ENCODE measurements around the gene CAPN10. TPM values are rescaled to one million over a fixed set of nuclear protein-coding genes. Genes with fewer than 3 reads are reported as not detected.
A peak's percentile ranks its signal among the peaks of the same experiment; 100 is the strongest.

CAPN10 gene
- total RNA-seq, 1 experiment from 2014 or later: 27.8 TPM

DNA sequence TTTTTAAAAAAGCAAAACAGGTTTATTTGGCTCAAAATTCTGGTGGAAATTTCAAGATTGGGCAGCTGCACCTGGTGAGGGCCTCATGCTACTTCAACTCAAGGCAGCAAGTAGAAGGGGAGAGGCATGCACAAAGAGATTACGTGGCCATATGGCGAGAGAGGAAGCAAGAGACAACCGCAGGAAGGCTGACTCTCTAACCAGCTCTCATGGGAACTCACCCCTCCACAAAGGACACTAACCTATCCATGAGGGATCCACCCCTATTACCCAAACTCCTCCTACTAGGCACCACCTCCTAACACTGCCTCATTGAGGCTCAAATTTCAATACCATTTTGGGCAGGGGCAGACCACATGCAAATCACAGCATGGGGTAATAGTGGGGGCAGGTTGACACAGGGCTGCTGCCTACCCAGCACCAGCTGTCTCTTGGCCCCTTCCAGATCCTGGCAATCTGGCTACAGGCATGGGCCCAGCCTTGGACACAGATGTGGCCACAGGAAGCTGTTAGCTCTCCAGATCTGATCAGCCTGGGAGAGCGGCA lies 2.0 kb upstream of the CAPN10 start:
- Histone ChIP-seq H3K9me3 (no peaks in the 10 kb centered on the region), H3K4me3 (ENCODE audit: low read depth, low read length) (no peak overlapping the region), H3K36me3 (ENCODE audit: control insufficient read depth, insufficient read depth, low read length) (peaks cover 1% of the 10 kb centered on the region; the same call in 1 of the 2 replicates), H3K27me3 (replicated peaks; ENCODE audit: control insufficient read depth, insufficient read depth, low read length) (no peaks in the 10 kb centered on the region), H3K4me1 (no peaks in the 10 kb centered on the region)
- no peaks in the 10 kb centered on the region for H3K27me3 Mint-ChIP-seq (ENCODE audit: insufficient read depth, unreplicated experiment)
- no peak for DNase-seq
- intact Hi-C loops (cut with micrococcal nuclease; ENCODE audit: unreplicated experiment): no loop called here
- CTCF ChIA-PET: no interaction called here
- H3K27ac Mint-ChIP-seq (ENCODE audit: unreplicated experiment): no peak overlapping the region
- POLR2A ChIA-PET: no interaction called here
- peaks cover 29% of the 10 kb centered on the region for H3K4me1 Mint-ChIP-seq (ENCODE audit: low read depth, unreplicated experiment)
- H3K36me3 Mint-ChIP-seq (ENCODE audit: insufficient read depth, unreplicated experiment): peaks cover 11% of the 10 kb centered on the region
- TF ChIP-seq, protein P1, sequence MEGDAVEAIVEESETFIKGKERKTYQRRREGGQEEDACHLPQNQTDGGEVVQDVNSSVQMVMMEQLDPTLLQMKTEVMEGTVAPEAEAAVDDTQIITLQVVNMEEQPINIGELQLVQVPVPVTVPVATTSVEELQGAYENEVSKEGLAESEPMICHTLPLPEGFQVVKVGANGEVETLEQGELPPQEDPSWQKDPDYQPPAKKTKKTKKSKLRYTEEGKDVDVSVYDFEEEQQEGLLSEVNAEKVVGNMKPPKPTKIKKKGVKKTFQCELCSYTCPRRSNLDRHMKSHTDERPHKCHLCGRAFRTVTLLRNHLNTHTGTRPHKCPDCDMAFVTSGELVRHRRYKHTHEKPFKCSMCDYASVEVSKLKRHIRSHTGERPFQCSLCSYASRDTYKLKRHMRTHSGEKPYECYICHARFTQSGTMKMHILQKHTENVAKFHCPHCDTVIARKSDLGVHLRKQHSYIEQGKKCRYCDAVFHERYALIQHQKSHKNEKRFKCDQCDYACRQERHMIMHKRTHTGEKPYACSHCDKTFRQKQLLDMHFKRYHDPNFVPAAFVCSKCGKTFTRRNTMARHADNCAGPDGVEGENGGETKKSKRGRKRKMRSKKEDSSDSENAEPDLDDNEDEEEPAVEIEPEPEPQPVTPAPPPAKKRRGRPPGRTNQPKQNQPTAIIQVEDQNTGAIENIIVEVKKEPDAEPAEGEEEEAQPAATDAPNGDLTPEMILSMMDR (IDR thresholded peaks at IDR 0.05; ENCODE audit: insufficient read depth in 1 of 2, low read depth in 1 of 2, low read length in 1 of 2, severe bottlenecking in 1 of 2, unreplicated experiment in 1 of 2): no peak
- no peaks in the 10 kb centered on the region for H3K9me3 Mint-ChIP-seq (ENCODE audit: unreplicated experiment)
- peak overlapping the region; percentile 51 for H3K4me3 Mint-ChIP-seq (ENCODE audit: unreplicated experiment)
- BruUV-seq (replicated peaks): no TSS peak

DNA sequence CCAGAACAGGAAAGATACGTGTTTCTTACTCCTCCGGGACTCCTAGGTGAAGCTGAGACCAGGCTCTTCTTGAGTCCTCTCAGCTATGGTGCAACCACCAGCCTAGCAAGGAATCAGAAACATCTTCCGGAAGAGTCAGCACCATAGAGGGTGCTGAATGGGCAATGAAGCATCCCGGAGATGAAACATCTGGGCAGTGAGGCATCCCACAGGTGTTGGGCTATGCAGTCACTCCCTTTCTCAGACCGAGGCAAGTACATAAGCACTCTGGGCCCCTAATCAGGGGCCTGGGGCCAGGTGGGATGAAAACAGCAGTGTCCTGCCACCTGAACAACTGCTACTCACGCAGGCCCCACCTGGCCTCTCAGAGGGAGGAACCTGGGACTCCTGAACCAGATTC lies 1.4 kb upstream of the CAPN10 start:
- DNase-seq: no peak
- peaks cover 25% of the 10 kb centered on the region for H3K4me1 Mint-ChIP-seq (ENCODE audit: low read depth, unreplicated experiment)
- CTCF ChIA-PET: no interaction called here
- H3K9me3 Mint-ChIP-seq (ENCODE audit: unreplicated experiment): no peaks in the 10 kb centered on the region
- intact Hi-C loops (cut with micrococcal nuclease; ENCODE audit: unreplicated experiment): no loop called here
- no TSS peak for BruUV-seq (replicated peaks)
- H3K4me1 ChIP-seq: no peaks in the 10 kb centered on the region
- no peaks in the 10 kb centered on the region for H3K36me3 ChIP-seq (ENCODE audit: control insufficient read depth, insufficient read depth, low read length)
- H3K4me3 Mint-ChIP-seq (ENCODE audit: unreplicated experiment): peak overlapping the region; percentile 89
- no peak overlapping the region for H3K27ac Mint-ChIP-seq (ENCODE audit: unreplicated experiment)
- no peaks in the 10 kb centered on the region for H3K27me3 ChIP-seq (replicated peaks; ENCODE audit: control insufficient read depth, insufficient read depth, low read length)
- POLR2A ChIA-PET: interaction anchor here (1.8 kb wide), 1 partner anchor 19 kb away, joined by 14 read pairs; no protein-coding TSS in a partner anchor
- TF ChIP-seq, protein P1 (IDR thresholded peaks at IDR 0.05; ENCODE audit: insufficient read depth in 1 of 2, low read depth in 1 of 2, low read length in 1 of 2, severe bottlenecking in 1 of 2, unreplicated experiment in 1 of 2): no peak
- peak overlapping the region; percentile 71 for H3K4me3 ChIP-seq (ENCODE audit: low read depth, low read length)
- H3K36me3 Mint-ChIP-seq (ENCODE audit: insufficient read depth, unreplicated experiment): peaks cover 10% of the 10 kb centered on the region
- no peaks in the 10 kb centered on the region for H3K9me3 ChIP-seq
- H3K27me3 Mint-ChIP-seq (ENCODE audit: insufficient read depth, unreplicated experiment): no peaks in the 10 kb centered on the region

DNA sequence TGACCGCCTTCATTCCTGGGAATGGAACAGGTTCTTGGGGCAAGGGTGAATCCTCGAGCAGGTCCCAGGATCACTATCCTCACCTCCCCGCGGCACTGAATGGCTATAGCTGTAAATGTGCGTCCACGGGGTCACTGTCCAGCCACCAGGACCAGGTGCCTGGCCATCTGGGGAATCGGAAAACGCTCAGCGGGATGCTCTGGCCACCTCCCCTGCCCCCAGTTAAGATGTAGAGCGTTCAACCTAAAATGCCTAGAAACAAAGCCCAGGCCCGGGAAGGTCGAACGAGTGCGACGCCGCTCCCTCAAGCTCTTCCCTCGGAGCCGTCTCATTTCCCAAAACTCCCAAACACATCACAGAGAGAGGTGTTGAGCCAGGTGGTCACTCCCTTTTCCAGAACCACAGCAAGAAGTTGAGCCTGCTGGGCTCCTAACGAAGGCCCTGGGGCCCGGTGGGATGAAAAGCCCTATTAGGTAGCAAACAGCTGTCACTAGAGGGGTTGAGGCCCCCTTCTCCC lies 795 bp upstream of the CAPN10 start:
- TF ChIP-seq, protein P1 (IDR thresholded peaks at IDR 0.05; ENCODE audit: insufficient read depth in 1 of 2, low read depth in 1 of 2, low read length in 1 of 2, severe bottlenecking in 1 of 2, unreplicated experiment in 1 of 2): no peak
- ChIA-PET CTCF (interaction anchor here (0.7 to 1.9 kb wide), 4 partner anchors 19 to 43 kb away, joined by 3 to 25 read pairs (median 6); no protein-coding TSS in a partner anchor), POLR2A (interaction anchor here (1.0 to 3.6 kb wide), 4 partner anchors 17 to 25 kb away, joined by 5 to 31 read pairs (median 10); partner anchors contain the start of gene DUSP28)
- H3K4me3 Mint-ChIP-seq (ENCODE audit: unreplicated experiment): peak overlapping the region; percentile 89
- TSS peak; percentile 57 for BruUV-seq (replicated peaks)
- H3K4me3 ChIP-seq (ENCODE audit: low read depth, low read length): peak overlapping the region; percentile 71
- H3K27me3 Mint-ChIP-seq (ENCODE audit: insufficient read depth, unreplicated experiment): no peaks in the 10 kb centered on the region
- DNase-seq: no peak
- peak overlapping the region; percentile 71 for H3K27ac Mint-ChIP-seq (ENCODE audit: unreplicated experiment)
- no peaks in the 10 kb centered on the region for H3K9me3 ChIP-seq
- H3K27me3 ChIP-seq (replicated peaks; ENCODE audit: control insufficient read depth, insufficient read depth, low read length): no peaks in the 10 kb centered on the region
- no peaks in the 10 kb centered on the region for H3K36me3 ChIP-seq (ENCODE audit: control insufficient read depth, insufficient read depth, low read length)
- peaks cover 18% of the 10 kb centered on the region for H3K4me1 Mint-ChIP-seq (ENCODE audit: low read depth, unreplicated experiment)
- no peaks in the 10 kb centered on the region for H3K4me1 ChIP-seq
- H3K9me3 Mint-ChIP-seq (ENCODE audit: unreplicated experiment): no peaks in the 10 kb centered on the region
- peaks cover 4% of the 10 kb centered on the region for H3K36me3 Mint-ChIP-seq (ENCODE audit: insufficient read depth, unreplicated experiment)
- intact Hi-C loops (cut with micrococcal nuclease; ENCODE audit: unreplicated experiment): loop anchor here (1.0 kb wide), 1 partner anchor 19 kb away; no protein-coding TSS in a partner anchor
